Stimulated activated effector memory CD8-positive, alpha-beta T cell treated with anti-CD3 and anti-CD28 coated beads, Interleukin-12 subunit alpha, Interleukin-12 subunit beta, amount 100 ng/mL, for 72 hours (primary cell): Measurements from ENCODE around the gene LMNTD2.

Experiments used
- ATAC-seq: fragments of 150-1000 bp; cut with Tn5 transposase; 2 replicates; pipeline ENCODE4 v1.10.0; 2021
- DNase-seq, 2 donors: peaks; one replicate each; pipeline ENCODE4 v3.0.0; 2021 to 2022; ENCODE audit warnings: low spot score in 2 of 2
- H3K27ac Mint-ChIP-seq: one replicate; pipeline ENCODE4 v1.8.0; 2022; ENCODE audit warnings: mild to moderate bottlenecking, mixed read lengths
- H3K36me3 Mint-ChIP-seq: one replicate; pipeline ENCODE4 v1.8.0; 2022; ENCODE audit warnings: mild to moderate bottlenecking, mixed read lengths
- H3K4me1 Mint-ChIP-seq: one replicate; pipeline ENCODE4 v1.8.0; 2022; ENCODE audit warnings: mixed read lengths
- H3K4me3 Mint-ChIP-seq: one replicate; pipeline ENCODE4 v1.8.0; 2022; ENCODE audit warnings: mild to moderate bottlenecking, mixed read lengths
- H3K9me3 Mint-ChIP-seq: one replicate; pipeline ENCODE4 v1.8.0; 2022; ENCODE audit warnings: mixed read lengths

Gene LMNTD2

DNA sequence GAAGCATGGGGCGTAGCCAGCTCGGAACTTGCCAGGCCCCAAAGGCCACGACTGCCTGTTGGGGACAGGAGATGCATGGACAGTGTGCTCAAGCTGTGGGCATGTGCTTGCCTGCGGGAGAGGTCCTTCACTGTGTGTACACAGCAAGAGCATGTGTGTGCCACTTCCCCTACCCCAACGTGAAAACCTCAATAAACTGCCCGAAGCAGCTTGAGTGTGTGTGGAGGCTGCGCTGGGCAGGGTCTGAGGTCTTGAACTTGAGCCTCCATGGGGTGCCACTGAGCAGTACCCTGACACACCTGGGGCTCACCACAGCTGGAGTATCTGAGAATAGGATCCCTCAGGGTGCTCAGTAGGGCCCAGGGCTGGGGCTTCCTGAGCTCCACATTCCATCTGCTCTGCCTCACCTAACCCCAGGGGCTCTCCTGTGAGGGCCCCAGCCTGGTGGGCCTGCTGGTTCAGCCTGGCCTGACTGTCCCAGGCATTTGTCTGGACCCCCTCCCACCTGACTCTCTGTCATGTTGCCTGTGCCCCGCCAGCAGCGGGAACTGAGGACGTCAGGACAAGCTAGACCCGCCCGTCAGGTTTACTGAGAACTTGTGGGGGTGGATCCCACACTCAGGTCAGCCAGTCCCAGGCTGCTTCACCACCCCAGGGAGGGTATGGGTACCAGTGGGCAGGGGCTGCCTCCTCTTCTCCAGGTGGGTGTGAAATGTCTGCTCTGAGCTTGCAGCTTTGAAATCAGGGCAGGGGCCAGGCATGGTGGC is 3.5 kb upstream of the LMNTD2 start:
- peaks cover 20% of the 10 kb centered on the region for H3K4me1 Mint-ChIP-seq
- DNase-seq: no peak
- H3K36me3 Mint-ChIP-seq: peaks cover 60% of the 10 kb centered on the region
- no peak for ATAC-seq
- no peak overlapping the region for H3K4me3 Mint-ChIP-seq
- peak overlapping the region; percentile 63 for H3K27ac Mint-ChIP-seq
- no peaks in the 10 kb centered on the region for H3K9me3 Mint-ChIP-seq

DNA sequence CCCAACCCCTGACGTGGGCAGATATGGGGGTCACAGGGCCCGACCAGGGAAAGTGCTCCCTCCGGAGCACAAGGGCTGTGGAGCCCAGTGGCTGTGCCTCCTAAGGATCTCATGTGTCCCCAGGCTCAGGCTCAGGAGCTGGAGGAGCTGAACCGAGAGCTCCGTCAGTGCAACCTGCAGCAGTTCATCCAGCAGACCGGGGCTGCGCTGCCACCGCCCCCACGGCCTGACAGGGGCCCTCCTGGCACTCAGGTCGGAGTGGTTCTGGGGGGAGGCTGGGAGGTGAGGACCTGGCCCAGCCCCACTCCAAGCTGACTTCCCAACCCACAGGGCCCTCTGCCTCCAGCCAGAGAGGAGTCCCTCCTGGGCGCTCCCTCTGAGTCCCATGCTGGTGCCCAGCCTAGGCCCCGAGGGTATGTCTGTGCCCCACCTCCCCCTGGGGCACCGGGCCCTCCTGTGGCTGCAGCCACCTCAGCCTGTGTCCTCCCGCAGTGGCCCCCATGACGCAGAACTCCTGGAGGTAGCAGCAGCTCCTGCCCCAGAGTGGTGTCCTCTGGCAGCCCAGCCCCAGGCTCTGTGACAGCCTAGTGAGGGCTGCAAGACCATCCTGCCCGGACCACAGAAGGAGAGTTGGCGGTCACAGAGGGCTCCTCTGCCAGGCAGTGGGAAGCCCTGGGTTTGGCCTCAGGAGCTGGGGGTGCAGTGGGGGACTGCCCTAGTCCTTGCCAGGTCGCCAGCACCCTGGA is 2.7 kb upstream of the LMNTD2 start:
- no peak for ATAC-seq
- Mint-ChIP-seq H3K36me3 (peaks cover 59% of the 10 kb centered on the region), H3K27ac (no peak overlapping the region), H3K4me1 (peaks cover 20% of the 10 kb centered on the region), H3K9me3 (no peaks in the 10 kb centered on the region), H3K4me3 (no peak overlapping the region)
- no peak for DNase-seq

DNA sequence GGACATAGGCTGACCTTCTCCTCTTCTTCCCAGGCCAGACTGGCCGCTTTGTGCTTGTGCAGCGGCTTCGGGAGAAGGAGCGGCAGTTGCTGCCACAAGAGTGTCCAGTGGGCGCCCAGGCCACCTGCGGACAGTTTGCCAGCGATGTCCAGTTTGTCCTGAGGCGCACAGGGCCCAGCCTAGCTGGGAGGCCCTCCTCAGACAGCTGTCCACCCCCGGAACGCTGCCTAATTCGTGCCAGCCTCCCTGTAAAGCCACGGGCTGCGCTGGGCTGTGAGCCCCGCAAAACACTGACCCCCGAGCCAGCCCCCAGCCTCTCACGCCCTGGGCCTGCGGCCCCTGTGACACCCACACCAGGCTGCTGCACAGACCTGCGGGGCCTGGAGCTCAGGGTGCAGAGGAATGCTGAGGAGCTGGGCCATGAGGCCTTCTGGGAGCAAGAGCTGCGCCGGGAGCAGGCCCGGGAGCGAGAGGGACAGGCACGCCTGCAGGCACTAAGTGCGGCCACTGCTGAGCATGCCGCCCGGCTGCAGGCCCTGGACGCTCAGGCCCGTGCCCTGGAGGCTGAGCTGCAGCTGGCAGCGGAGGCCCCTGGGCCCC is 1.6 kb upstream of the LMNTD2 start:
- peak overlapping the region; percentile 85 for H3K4me3 Mint-ChIP-seq
- H3K4me1 Mint-ChIP-seq: peaks cover 20% of the 10 kb centered on the region
- H3K36me3 Mint-ChIP-seq: peaks cover 48% of the 10 kb centered on the region
- no peak for DNase-seq
- H3K27ac Mint-ChIP-seq: no peak overlapping the region
- H3K9me3 Mint-ChIP-seq: no peaks in the 10 kb centered on the region
- no peak for ATAC-seq

DNA sequence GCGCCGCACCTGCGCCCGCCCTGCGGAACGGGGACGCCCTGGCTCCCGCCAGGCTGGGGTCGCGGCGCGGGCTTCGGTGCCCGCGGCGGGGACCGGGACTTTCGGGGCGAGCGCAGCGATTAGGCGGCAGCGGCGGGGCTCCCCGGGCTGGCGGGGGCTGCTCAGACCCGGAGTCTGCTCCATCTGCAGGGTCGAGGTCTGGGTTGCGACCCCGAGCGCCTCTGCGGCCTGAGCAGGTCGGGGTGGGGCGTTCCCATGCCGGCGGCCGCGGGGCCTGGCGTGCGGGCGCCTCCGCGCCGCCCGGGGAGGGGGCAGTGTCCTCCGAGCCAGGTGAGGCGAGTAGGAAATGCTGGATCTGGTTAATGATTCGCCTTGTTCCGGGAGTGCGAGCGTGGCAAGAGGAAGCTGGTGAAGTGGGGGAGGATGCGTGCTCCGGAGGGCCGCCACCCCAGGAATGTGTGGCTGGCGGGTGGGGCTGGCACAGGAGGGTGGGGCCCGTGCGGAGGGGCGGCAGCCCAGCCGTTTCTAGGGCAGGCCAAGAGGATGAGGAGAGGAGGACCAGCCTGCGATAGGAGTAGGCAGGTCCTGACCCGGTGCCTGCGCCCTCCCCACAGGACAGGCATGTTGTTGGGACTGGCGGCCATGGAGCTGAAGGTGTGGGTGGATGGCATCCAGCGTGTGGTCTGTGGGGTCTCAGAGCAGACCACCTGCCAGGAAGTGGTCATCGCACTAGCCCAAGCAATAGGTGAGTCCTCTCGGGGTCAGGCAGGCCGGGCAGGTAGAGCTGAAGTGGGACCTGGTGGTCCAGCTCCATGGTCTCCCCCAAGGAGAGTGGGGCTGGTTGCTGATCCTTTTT is 838 bp upstream of the LMNTD2 start:
- Mint-ChIP-seq H3K4me3 (peak overlapping the region; percentile 85), H3K36me3 (peaks cover 40% of the 10 kb centered on the region), H3K4me1 (peaks cover 20% of the 10 kb centered on the region), H3K9me3 (no peaks in the 10 kb centered on the region), H3K27ac (peak overlapping the region; percentile 86)
- DNase-seq (no peak), ATAC-seq (peak; percentile 51)

DNA sequence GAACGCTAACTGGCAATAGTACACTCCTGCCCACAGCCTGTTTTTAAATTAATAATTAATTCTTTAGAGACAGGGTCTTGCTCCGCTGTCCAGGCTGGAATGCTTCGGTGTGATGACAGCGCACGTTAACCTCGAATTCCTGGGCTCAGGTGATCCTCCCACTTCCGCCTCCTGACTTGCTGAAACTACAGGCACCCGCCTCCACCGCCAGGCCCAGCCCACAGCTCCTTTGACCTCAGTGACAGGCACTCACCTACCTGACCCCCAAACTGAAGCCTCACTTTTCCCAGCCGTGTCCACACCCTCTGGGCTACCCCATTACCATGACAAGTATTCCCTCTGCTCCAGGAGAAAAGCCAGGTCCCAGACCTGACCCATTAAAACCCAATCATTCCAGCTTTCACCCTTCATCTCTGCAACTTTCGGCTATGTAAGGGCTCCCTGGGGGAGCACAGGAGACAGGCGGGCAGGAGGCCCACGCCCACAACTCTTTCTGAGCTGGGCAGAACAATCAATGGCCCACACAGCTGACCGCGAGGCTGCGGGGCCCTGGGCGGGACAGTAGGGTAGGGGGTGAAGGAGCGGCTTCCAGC is 730 bp downstream of the LMNTD2 start:
- H3K4me1 Mint-ChIP-seq: peaks cover 20% of the 10 kb centered on the region
- peak overlapping the region; percentile 29 for H3K27ac Mint-ChIP-seq
- ATAC-seq: no peak
- H3K9me3 Mint-ChIP-seq: no peaks in the 10 kb centered on the region
- H3K36me3 Mint-ChIP-seq: peaks cover 32% of the 10 kb centered on the region
- peak overlapping the region; percentile 85 for H3K4me3 Mint-ChIP-seq
- DNase-seq: peak in 1 of 2 donors; percentile 55

DNA sequence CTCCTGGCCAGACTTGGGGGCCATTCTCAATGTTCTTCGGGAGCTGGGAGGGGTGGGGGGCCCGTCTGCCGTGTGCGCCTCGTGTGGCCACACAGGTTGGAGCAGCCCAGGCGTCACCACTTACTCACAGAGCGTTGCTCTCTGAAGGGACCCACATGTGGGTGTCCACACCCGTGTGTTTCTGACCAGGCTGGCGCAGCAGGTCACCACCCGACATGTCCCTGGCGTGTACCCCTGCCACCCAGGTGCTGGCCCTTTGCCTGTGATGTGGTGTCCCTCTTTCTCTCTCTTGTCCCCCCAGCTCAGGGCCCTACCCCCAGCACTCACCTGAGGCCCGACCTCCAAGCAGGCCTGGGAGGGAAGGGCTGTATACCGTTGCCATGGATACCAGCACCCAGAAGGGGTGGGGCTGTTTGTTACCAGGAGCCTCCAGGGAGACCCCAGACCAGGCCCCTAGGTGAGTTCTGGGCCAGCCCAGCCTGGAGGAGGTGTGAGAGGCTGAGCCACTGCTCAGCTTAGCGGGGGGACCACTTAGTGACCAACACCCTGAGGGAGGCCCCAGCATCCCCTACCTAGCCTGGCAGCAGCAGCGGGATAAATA is 1.4 kb downstream of the LMNTD2 start:
- Mint-ChIP-seq H3K4me3 (peak overlapping the region; percentile 85), H3K4me1 (peaks cover 20% of the 10 kb centered on the region), H3K9me3 (no peaks in the 10 kb centered on the region), H3K27ac (no peak overlapping the region), H3K36me3 (peaks cover 26% of the 10 kb centered on the region)
- ATAC-seq (no peak), DNase-seq (peak in 1 of 2 donors; percentile 54)

DNA sequence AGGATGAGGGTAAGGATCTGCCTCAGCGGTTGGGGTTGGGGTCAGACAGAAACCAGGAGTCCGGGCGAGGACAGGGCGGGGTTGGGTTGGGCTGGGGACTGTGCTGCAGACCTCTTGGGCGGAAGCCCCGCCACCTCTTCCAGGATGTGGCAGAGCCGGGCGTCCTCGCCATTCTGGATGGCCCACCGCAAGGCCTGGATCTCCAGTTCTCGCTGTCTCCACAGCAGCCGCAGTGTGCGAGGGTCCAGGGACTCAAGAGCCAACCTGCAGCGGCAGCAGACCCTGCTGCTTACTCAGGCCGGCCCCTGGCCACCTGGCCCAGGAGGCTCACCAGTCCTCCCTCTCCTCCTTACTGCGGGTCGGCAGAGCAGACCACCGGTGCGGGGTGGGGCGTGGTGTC is 2.0 kb downstream of the LMNTD2 start:
- Mint-ChIP-seq H3K4me3 (no peak overlapping the region), H3K27ac (no peak overlapping the region), H3K4me1 (peaks cover 16% of the 10 kb centered on the region), H3K9me3 (no peaks in the 10 kb centered on the region), H3K36me3 (peaks cover 20% of the 10 kb centered on the region)
- no peak for DNase-seq
- ATAC-seq: no peak

DNA sequence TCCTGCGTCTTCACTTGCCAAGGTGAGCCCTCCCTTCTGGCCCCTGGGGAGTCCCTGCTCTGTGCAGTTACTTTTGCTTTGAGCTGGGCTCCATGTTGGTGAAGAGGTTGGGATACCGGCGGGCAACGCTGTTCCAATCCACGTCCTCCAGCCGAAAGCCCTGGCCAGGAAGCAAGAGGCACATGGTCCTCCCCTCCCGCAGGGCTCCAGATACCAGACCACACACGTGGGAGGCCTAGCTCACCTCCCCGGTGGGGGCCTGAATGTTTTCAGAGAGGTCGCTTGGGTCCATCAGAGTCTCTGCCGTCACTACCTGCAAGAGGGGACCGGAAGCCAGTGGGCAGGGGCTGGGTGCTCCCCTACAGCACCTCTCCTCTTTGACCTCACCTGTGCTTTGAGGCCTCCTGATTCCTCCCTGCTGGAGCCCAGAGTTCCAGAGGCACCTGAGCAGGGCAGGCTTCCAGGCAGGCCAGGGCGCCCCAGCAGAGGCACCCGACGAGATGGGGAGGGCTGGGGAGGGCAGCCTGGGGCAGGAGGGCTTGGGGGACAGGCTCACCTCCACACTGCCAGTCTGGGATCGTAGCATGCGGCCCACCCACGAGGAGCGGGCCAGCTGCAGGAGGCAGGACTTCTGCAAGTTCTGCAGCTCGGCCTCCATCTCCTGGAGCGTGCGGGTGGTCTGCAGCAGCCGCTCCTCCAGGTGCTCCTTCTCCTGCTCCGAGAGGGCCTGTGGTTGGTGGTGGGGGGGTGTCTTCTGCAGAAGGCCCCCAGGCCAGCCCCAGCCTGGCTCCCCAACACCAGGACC is 3.0 kb downstream of the LMNTD2 start:
- Mint-ChIP-seq H3K4me1 (peaks cover 15% of the 10 kb centered on the region), H3K27ac (no peak overlapping the region), H3K36me3 (peaks cover 16% of the 10 kb centered on the region), H3K4me3 (peak overlapping the region; percentile 42), H3K9me3 (no peaks in the 10 kb centered on the region)
- DNase-seq: peak in 1 of 2 donors; percentile 56
- ATAC-seq: no peak

DNA sequence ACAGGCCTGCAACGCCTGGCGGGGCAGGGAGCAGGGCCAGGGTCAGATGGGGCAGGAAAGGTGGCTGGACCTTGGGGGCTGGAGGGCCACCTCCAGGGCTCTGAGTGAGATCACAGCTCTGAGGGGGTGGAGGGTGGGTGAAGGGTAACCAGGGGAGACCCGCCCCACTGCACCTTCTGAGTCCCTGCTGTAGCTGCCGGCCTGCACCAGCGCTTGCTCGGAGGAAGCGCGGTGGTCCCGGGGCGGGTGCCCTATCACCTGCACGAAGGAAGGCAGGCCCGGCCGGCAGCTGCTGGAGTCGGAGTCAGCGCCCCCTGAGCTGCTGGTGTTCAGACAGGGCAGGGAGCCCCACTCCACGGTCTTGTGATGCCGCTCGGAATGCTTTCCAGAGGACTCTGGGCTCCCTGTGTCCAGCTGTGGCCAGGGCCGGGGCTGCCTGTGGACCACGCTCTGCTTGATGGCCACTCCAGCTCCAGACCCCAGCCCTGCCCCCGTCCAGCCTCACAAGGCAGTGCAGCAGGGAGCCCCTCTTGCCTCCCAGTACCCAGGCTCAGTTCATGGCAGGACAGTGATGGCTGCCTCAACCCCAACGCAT is 3.8 kb downstream of the LMNTD2 start:
- peaks cover 14% of the 10 kb centered on the region for H3K36me3 Mint-ChIP-seq
- no peaks in the 10 kb centered on the region for H3K9me3 Mint-ChIP-seq
- H3K4me1 Mint-ChIP-seq: peaks cover 13% of the 10 kb centered on the region
- DNase-seq (peak in 1 of 2 donors; percentile 60), ATAC-seq (no peak)
- H3K4me3 Mint-ChIP-seq: peak overlapping the region; percentile 42
- no peak overlapping the region for H3K27ac Mint-ChIP-seq

DNA sequence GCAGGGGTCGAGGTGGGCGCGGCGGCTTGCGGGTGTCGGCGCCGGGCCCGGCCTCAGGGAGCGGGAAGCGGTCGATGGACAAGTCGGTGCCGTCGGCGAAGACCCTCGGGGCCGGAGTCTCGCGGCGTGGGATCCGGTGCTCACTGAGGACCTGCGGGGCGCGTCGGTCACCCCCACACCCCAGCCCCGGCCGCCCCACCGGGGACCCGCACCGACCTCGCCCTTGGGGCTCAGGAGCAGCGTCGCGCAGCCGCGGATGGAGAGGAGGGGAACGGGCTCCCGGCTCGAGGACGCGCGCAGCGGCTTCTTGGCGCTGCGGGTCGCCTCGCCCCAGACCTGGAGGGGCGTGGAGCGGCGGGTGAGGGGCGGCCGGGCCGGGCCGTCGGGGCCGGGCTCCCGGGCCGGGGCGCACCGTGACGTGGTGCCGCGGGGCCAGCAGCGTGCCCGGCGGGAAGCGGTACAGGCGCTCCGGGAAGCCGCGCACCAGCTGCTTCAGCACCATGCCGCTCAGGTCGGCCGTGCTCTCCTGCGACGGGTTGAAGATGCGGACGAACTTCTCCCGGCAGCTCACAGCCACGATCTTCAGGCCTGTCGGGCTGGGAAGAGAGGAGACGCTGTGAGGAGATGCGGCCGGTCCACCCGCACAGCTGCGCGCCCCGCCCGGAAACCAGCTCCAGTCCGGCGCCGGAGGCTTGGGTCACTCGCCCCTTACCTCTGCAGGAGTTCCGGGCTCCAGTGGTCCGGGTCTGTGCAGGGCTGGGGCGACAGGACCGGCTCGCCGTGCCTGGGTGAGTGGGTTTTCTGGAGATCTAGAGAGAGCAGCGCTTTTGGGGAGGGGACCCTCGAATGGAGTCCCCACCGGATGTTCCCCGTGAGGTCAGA is 4.5 kb downstream of the LMNTD2 start:
- peaks cover 7% of the 10 kb centered on the region for H3K36me3 Mint-ChIP-seq
- H3K4me1 Mint-ChIP-seq: peaks cover 8% of the 10 kb centered on the region
- peak overlapping the region; percentile 42 for H3K4me3 Mint-ChIP-seq
- no peaks in the 10 kb centered on the region for H3K9me3 Mint-ChIP-seq
- ATAC-seq (no peak), DNase-seq (no peak)
- H3K27ac Mint-ChIP-seq: no peak overlapping the region

DNA sequence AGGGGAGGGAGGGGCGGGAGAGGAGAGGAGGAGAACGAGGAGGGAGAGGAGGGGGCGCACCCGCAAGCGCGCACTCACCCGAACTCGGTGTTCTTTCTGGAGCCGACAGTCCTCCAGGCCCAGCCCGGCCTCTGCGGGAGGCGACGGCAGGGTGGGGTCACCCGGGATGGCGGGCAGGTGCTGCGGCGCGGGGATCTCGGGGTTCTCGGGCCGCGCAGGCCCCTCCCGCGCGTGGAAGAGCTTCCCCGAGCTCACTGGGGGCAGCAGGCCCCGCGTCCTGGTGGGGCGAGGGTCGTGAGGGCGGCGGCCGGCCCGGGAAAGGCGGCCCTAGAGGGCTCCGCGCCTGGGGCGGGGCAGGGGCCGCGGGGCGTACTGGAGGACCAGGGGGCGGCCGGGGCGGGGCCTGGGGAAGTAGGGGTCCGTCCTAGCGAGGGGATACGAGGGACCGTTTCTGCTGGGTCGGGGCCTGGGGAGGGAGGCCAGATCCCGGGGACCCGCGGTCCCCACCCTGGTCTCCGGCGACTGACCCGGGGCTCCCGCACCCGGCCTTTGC is 5.2 kb downstream of the LMNTD2 start:
- ATAC-seq (peak; percentile 4), DNase-seq (no peak)
- Mint-ChIP-seq H3K27ac (no peak overlapping the region), H3K4me1 (peaks cover 7% of the 10 kb centered on the region), H3K9me3 (no peaks in the 10 kb centered on the region), H3K4me3 (peak overlapping the region; percentile 42), H3K36me3 (peaks cover 7% of the 10 kb centered on the region)

DNA sequence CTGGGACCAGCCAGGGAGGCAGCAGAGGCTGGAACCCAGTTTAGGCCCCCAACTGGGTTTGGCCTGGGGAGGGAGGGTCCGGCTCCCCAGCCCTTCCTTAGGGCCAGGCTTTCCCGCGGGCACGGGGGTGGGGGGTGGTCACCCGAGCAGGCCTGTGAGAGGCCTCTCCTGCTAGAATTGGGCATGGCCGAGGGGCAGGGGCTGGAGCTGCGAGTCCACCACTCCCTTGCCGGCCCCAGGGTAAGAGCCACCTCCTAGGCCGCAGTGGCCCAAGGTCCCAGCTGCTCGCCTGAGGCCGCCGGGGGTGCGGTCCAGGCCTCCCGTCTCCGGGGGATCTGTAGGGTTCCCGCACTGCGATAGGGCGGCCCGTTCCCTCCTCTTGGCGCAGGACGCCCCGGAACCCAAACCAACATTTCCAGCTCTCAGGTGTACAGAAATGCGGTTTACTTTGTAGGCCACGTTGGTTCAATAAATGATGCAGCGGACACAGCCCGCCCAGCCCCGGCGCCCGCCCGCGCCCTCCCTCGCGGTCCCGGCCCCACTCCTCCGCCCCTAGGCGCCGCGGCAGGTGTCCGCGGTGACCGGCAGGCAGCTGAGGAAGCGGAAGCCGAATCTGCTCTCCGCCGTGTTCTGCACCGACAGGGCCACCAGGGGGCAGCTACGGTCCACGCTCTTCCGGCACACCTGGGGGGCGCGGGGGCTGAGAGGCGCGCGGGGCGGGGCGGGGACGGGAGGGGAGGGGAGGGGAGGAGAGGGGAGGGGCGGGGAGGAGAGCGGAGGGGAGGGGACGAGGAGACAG is 5.9 kb downstream of the LMNTD2 start:
- DNase-seq (peak; percentile 65 to 82), ATAC-seq (peak; percentile 78)
- Mint-ChIP-seq H3K36me3 (peaks cover under 1% of the 10 kb centered on the region), H3K27ac (no peak overlapping the region), H3K4me3 (peak overlapping the region; percentile 42), H3K9me3 (no peaks in the 10 kb centered on the region), H3K4me1 (peaks cover under 1% of the 10 kb centered on the region)
